ENCODE measurements around the gene NAALADL1. TPM values are rescaled to one million over a fixed set of nuclear protein-coding genes. Genes with fewer than 3 reads are reported as not detected.

Gene NAALADL1
- total and polyA plus RNA-seq, 2 of the 4 experiments (the other 2 are of a cell fraction): 3.8 to 5.8 TPM

DNA sequence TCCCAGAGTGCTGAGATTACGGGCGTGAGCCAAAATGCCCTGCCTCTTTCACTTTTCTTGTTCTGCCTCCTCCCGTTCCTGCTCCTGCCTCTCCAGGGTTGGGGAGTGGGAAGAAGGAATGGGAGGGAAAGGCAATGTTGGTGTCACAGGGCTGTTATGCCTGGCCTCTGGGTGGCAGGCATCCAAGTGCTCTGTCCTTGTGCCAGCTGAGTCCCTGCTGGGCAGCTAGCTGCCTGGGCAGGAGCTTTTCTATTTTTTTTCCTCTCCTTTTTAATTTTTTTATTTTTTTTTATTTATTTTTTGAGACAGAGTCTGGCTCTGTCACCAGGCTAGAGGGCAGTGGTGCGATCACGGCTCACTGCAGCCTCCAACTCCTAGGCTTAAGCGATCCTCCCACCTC, 21.4 kb downstream of the NAALADL1 start:
- peaks cover 24% of the 10 kb centered on the region; the same call in 1 of the 2 replicates for H3K36me3 ChIP-seq (ENCODE audit: control insufficient read depth, insufficient read depth, low read length)
- H2BK5ac ChIP-seq (ENCODE audit: low read depth, low read length, poor library complexity, severe bottlenecking): no peak overlapping the region
- TF ChIP-seq BHLHE40 (IDR thresholded peaks at IDR 0.05; ENCODE audit: low read depth, low read length) (no peak), POLR2A (IDR thresholded peaks at IDR 0.05; ENCODE audit: low read depth, low read length) (no peak), FOS (IDR thresholded peaks at IDR 0.05; ENCODE audit: low read depth, low read length) (no peak), RCOR1 (IDR thresholded peaks at IDR 0.05; ENCODE audit: insufficient replicate concordance, low read length) (no peak), CEBPB (IDR thresholded peaks at IDR 0.05; ENCODE audit: low read depth, low read length) (no peak)
- H2AK9ac ChIP-seq (replicated peaks; ENCODE audit: low read depth, low read length, poor library complexity): no peak overlapping the region
- no peak overlapping the region for H4K8ac ChIP-seq (ENCODE audit: low read depth in 2 of 2, low read length in 2 of 2)
- no peak overlapping the region for H2AK5ac ChIP-seq (ENCODE audit: low read depth, low read length)
- ChIA-PET POLR2A (ENCODE audit: unreplicated experiment) (no interaction called here), CTCF (interaction anchor here (0.6 kb wide), 1 partner anchor 14 kb away, joined by 3 read pairs; no protein-coding TSS in a partner anchor)
- H3K4me3 ChIP-seq (ENCODE audit: insufficient read depth, low read depth, low read length): no peak overlapping the region
- BruUV-seq (replicated peaks): no TSS peak
- H4K5ac ChIP-seq (ENCODE audit: low read depth, low read length): no peak overlapping the region
- no peak overlapping the region for H2AFZ ChIP-seq (replicated peaks; ENCODE audit: low read length, poor library complexity)
- H3K23ac ChIP-seq (ENCODE audit: low read depth, low read length): no peak overlapping the region
- H2BK120ac ChIP-seq (ENCODE audit: low read depth, low read length): no peak overlapping the region
- no peaks in the 10 kb centered on the region for H3K4me1 ChIP-seq (ENCODE audit: control insufficient read depth, insufficient read depth, low read length)
- intact Hi-C loops (cut with micrococcal nuclease): no loop called here
- H3K79me1 ChIP-seq (ENCODE audit: low read depth in 1 of 2, low read length in 2 of 2): peaks cover 3 to 4% of the 10 kb centered on the region in 2 experiments; a peak in 3 of 4 replicates
- dilution Hi-C loops (cut with HindIII; ENCODE audit: low sequenced_read_pairs, unreplicated experiment): no loop called here
- in situ Hi-C loops (cut with MboI; ENCODE audit: low sequenced_read_pairs): no loop called here
- no peak overlapping the region for H3K4me2 ChIP-seq (ENCODE audit: low read depth, low read length)
- H3K9ac ChIP-seq (ENCODE audit: low read depth, low read length): no peak overlapping the region
- no peak overlapping the region for H3K14ac ChIP-seq (replicated peaks; ENCODE audit: low read depth, low read length)
- H3K18ac ChIP-seq (ENCODE audit: low read depth, low read length): no peak overlapping the region
- no peak overlapping the region for H4K91ac ChIP-seq (ENCODE audit: insufficient read depth, low read depth, low read length)
- WGBS, 2 experiments (ENCODE audit: extremely low coverage in 2 of 2, insufficient read length in 1 of 2): no CpG with 5 or more reads among the region's 6 CpGs
- no peak overlapping the region for H3K4ac ChIP-seq (ENCODE audit: low read depth, low read length)
- no peaks in the 10 kb centered on the region for H4K20me1 ChIP-seq (ENCODE audit: insufficient read depth, low read length)
- H3K9me3 ChIP-seq (ENCODE audit: control insufficient read depth, insufficient read depth, low read length): no peaks in the 10 kb centered on the region
- H3K9me1 ChIP-seq (ENCODE audit: insufficient read depth, low read length): no peaks in the 10 kb centered on the region
- no peak overlapping the region for H3K56ac ChIP-seq (ENCODE audit: extremely low read depth, insufficient read depth, low read length)
- ATAC-seq (ENCODE audit: low read depth) (no peak), DNase-seq (no peak)
- no peak overlapping the region for H2BK20ac ChIP-seq (ENCODE audit: low read depth, low read length)
- H3K27ac ChIP-seq (ENCODE audit: insufficient read depth, low read length): no peak overlapping the region
- H2BK15ac ChIP-seq (ENCODE audit: low read depth, low read length): no peak overlapping the region
- H3K27me3 ChIP-seq (ENCODE audit: control insufficient read depth, insufficient read depth, low read length): no peaks in the 10 kb centered on the region
